ENCODE results near the gene C2orf68. TPM values are rescaled to one million over a fixed set of nuclear protein-coding genes. Genes with fewer than 3 reads are reported as not detected.
A peak's percentile ranks its signal among the peaks of the same experiment; 100 is the strongest.
"Not testable (repeated sequence)": the region's sequence is repeated elsewhere in the genome, so short reads cannot be mapped to it uniquely, and the experiment has no call there.

C2orf68 gene
- total RNA-seq, 4 donors from 2014 or later = 24.0 to 30.1 (median 25.8) TPM

DNA sequence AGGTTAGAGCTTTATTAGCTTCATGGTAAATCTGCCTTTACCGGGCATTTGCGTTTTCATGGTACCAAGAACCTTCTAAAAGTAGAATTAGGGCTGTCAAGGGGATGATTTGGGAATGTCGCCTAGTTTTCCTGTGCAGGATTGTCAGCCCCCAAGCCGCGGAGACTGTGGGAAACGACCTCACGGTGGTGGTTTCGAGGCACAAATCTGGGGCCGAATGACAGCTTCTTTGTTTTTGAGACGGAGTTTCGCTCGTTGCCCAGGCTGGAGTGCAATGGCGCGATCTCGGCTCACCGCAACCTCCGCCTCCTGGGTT lies 3.5 kb upstream of the C2orf68 start:
- H3K9me3 ChIP-seq = no peaks in the 10 kb centered on the region
- TF ChIP-seq, protein P1, sequence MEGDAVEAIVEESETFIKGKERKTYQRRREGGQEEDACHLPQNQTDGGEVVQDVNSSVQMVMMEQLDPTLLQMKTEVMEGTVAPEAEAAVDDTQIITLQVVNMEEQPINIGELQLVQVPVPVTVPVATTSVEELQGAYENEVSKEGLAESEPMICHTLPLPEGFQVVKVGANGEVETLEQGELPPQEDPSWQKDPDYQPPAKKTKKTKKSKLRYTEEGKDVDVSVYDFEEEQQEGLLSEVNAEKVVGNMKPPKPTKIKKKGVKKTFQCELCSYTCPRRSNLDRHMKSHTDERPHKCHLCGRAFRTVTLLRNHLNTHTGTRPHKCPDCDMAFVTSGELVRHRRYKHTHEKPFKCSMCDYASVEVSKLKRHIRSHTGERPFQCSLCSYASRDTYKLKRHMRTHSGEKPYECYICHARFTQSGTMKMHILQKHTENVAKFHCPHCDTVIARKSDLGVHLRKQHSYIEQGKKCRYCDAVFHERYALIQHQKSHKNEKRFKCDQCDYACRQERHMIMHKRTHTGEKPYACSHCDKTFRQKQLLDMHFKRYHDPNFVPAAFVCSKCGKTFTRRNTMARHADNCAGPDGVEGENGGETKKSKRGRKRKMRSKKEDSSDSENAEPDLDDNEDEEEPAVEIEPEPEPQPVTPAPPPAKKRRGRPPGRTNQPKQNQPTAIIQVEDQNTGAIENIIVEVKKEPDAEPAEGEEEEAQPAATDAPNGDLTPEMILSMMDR (IDR thresholded peaks at IDR 0.05) = no peak
- TF ChIP-seq POLR2A (IDR thresholded peaks at IDR 0.05) = no peak
- H3K4me3 ChIP-seq (replicated peaks in 1 of 3) = peak overlapping the region in 1 of 3 donors; percentile 97
- H3K27ac ChIP-seq = peak overlapping the region in 2 of 3 donors; percentile 80 to 82
- H3K4me1 ChIP-seq = peaks cover 21 to 23% of the 10 kb centered on the region in 2 donors
- no peak for DNase-seq
- no peaks in the 10 kb centered on the region for H3K27me3 ChIP-seq
- 86 to 88% methylated on average over 13 to 17 of the region's 17 CpGs for WGBS, 2 donors
- peaks cover 8% of the 10 kb centered on the region in 2 donors for H3K36me3 ChIP-seq
- intact Hi-C loops (cut with DNase I) = no loop called here

DNA sequence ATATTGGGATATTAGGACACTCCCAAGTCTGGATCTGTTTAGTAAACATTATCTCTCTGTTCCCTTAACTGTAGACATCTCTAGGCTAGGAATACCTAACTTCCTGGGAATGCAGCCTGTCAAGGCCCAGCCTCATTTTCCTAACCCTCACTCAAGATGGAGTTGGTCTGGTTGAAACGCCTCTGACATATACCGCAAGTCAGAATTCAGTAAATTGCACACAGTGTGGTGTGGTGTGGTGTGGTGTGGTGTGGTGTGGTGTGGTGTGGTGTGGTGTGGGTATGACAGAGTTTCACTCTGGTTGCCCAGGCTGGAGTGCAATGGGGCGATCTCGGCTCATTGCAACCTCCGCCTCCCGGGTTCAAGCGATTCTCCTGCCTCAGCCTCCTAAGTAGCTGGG lies 2.9 kb upstream of the C2orf68 start:
- H3K4me1 ChIP-seq = peaks cover 26% of the 10 kb centered on the region in 2 donors
- WGBS, 2 donors = 94 to 97% methylated on average over 7 of the region's 7 CpGs
- H3K4me3 ChIP-seq (replicated peaks in 1 of 3); H3K27me3 ChIP-seq; DNase-seq; H3K9me3 ChIP-seq; H3K36me3 ChIP-seq; intact Hi-C loops (cut with DNase I); H3K27ac ChIP-seq: not testable (repeated sequence)

DNA sequence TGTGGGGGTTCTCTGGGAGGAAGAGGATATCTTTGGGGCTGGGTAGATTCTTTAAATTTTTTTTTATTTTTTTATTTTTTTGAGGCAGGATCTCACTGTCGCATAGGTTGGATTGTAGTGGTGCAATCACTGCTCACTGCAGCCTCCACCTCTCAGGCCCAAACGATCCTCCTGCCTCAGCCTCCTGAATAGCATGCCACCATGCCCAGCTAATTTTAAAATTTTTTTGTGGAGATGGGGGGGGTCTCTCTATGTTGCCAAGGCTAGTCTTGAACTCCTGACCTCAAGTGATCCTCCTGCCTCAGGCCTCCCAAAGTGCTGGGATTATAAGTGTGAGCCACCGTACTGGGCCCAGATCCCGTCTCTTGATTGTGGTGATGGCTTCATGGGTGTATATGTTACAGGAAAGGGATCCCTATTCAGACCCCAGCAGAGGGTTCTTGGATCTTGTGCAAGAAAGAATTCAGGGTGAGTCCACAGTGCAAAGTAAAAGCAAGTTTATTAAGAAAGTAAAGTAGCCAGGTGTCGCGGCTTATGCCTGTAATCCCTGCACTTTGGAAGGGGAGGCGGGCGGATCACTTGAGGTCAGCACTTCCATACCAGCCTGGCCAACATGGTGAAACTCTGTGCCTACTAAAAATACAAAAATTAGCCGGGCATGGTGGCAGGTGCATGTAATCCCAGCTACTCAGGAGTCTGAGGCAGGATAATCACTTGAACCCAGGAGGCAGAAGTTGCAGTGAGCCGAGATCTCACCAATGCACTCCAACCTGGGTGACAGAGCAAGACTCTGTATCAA lies 2.0 kb upstream of the C2orf68 start:
- H3K9me3 ChIP-seq = no peaks in the 10 kb centered on the region
- no peak overlapping the region for H3K27ac ChIP-seq
- no peaks in the 10 kb centered on the region for H3K27me3 ChIP-seq
- peaks cover 26% of the 10 kb centered on the region in 2 donors for H3K4me1 ChIP-seq
- whole genome bisulfite sequencing, 2 donors = 86 to 88% methylated on average over 10 of the region's 10 CpGs
- intact Hi-C loops (cut with DNase I) = no loop called here
- no peak for DNase-seq
- H3K36me3 ChIP-seq = peaks cover 4 to 6% of the 10 kb centered on the region in 2 donors
- TF ChIP-seq POLR2A (IDR thresholded peaks at IDR 0.05) = no peak
- TF ChIP-seq, protein P1 (IDR thresholded peaks at IDR 0.05) = no peak
- no peak overlapping the region for H3K4me3 ChIP-seq (replicated peaks in 1 of 3)

DNA sequence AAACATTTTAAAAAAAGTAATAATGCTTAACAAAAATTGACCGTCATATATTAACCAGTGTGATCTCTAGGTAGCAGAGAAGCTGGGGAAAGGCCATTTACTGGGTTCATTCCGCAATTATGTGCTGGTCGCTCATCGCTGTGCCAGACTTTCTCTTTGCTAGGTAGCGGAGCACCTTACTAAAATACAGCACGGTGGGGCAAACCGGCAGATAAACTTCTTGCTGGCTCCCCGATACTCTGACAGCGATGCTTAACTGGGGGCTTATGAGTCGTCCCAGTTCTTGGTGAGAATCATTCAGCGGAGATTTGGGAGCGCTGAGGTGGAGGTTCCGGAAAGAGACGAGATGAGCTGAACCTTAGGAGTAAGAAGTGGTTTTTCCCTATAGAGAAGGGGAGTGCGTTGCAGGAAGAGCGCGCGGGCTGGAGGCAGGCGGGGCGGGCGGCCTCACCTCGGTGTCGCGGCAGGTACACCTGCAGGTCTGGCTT lies 605 bp downstream of the C2orf68 start:
- Histone ChIP-seq H3K27me3 (no peaks in the 10 kb centered on the region), H3K4me3 (replicated peaks in 1 of 3) (peak overlapping the region; percentile 47 to 77 (median 68)), H3K27ac (peak overlapping the region; percentile 53 to 61 (median 60)), H3K9me3 (no peaks in the 10 kb centered on the region), H3K4me1 (peaks cover 14 to 17% of the 10 kb centered on the region in 2 donors), H3K36me3 (peaks cover 7 to 13% of the 10 kb centered on the region in 2 donors)
- intact Hi-C loops (cut with DNase I) = no loop called here
- DNase-seq = no peak
- WGBS, 2 donors = 5 to 10% methylated on average over 18 to 22 of the region's 24 CpGs
- no peak for TF ChIP-seq POLR2A (IDR thresholded peaks at IDR 0.05)
- TF ChIP-seq, protein P1 (IDR thresholded peaks at IDR 0.05) = no peak

DNA sequence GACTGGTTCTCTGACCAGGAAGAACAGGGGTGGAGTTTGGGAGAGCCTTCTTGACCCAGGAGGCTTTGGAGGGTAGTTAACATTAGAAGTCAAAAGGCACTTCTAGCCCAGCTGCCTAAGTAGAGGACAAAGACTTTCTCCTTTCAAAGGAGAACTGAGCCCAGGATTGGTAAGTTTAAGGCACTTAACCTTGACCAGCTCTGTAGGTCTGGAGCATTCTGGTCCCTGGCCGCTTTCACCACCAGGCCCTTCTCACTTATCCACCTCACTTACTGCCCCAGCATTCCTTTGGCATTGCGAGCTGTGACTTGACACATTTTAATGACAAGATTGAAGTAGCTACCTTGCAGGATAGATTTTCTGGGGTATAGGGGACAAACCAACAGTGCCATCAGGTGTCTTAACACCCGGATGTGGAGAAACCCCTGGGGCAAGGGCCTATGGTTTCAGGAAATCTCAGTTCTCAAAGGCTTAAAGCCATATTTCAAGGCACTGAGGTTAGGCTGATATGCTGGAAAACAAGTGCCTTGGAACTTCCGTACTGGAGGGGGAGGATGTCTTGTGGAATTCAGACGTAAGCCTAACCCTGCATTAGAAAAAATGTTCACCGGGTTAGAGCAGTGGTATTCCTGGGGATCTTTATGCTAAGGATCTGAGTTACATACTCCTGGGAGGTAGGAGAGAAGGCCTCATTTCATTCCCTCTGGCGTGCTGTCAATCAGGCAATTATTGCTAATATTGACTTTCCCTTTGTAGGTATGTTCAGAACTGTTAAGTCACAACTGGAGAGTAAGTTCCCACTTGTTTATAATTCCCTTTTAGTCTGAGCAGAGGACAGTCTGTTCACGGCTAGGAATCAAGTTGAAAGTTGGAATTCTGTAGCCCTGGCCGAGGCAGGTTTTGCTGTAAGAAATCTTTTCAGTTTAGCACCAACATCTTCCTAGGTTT lies 4.3 kb downstream of the C2orf68 start:
- Histone ChIP-seq H3K9me3 (no peaks in the 10 kb centered on the region), H3K4me3 (replicated peaks in 1 of 3) (no peak overlapping the region), H3K27ac (no peak overlapping the region), H3K27me3 (no peaks in the 10 kb centered on the region), H3K4me1 (peaks cover 32 to 40% of the 10 kb centered on the region in 2 donors), H3K36me3 (peaks cover 7 to 13% of the 10 kb centered on the region in 2 donors)
- intact Hi-C loops (cut with DNase I) = no loop called here
- 87 to 88% methylated on average over 9 of the region's 9 CpGs for WGBS, 2 donors
- no peak for TF ChIP-seq POLR2A (IDR thresholded peaks at IDR 0.05)
- TF ChIP-seq, protein P1 (IDR thresholded peaks at IDR 0.05) = no peak
- DNase-seq = no peak

Data from thyroid gland (tissue), 4 donors.